Muscle layer of duodenum (tissue), 2 donors: ENCODE data around the gene CACHD1.

Experiments used
- H3K27ac ChIP-seq: one replicate; pipeline ENCODE4 v1.7.0; 2013; ENCODE audit warnings: mild to moderate bottlenecking, low read length
- H3K27me3 ChIP-seq: one replicate; pipeline ENCODE4 v1.7.0; 2013; ENCODE audit warnings: low read depth, mild to moderate bottlenecking, control low read depth, low read length
- H3K36me3 ChIP-seq, 2 donors: one replicate each; pipeline ENCODE4 v1.7.0; 2013; ENCODE audit warnings: low read length in 2 of 2, control low read depth in 1 of 2, mild to moderate bottlenecking in 1 of 2; ENCODE audit not compliant: insufficient read depth in 2 of 2, control insufficient read depth in 1 of 2
- H3K4me1 ChIP-seq, 2 donors: one replicate each; pipeline ENCODE4 v1.7.0; 2013; ENCODE audit warnings: low read length in 2 of 2, mild to moderate bottlenecking in 2 of 2, control low read depth in 1 of 2, moderate library complexity in 1 of 2; ENCODE audit not compliant: insufficient read depth in 2 of 2, control insufficient read depth in 1 of 2
- H3K4me3 ChIP-seq, 2 donors: one replicate each; pipeline ENCODE4 v1.7.0; 2013; ENCODE audit warnings: low read length in 2 of 2, low read depth in 1 of 2, mild to moderate bottlenecking in 1 of 2
- H3K9me3 ChIP-seq, 2 donors: one replicate each; pipeline ENCODE4 v1.7.0; 2013; ENCODE audit warnings: low read length in 2 of 2, control low read depth in 1 of 2, mild to moderate bottlenecking in 1 of 2; ENCODE audit not compliant: control insufficient read depth in 1 of 2
- donor health status: healthy.

The CACHD1 gene

DNA sequence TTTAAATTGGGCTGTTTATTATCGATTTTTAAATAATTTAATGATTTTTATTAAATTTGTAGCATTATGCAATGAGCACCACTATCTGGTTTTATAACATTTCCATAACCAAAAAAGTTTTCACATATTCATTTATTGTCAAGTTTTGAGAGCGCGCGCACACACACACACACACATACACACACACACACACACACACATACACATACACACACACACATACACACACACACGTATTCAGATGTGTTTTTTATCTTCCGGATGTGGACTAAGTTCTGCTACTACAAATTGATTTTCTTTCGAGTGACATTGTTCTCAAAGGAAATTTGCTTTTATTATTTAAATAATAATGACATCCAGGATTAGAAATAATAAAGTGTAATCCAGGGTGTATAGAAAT, 16.3 kb downstream of the CACHD1 start:
- peaks cover 0 to 3% of the 10 kb centered on the region in 2 donors for H3K4me1 ChIP-seq
- H3K4me3 ChIP-seq: no peak overlapping the region
- H3K27me3 ChIP-seq: no peaks in the 10 kb centered on the region
- no peak overlapping the region for H3K27ac ChIP-seq
- no peaks in the 10 kb centered on the region for H3K36me3 ChIP-seq
- H3K9me3 ChIP-seq: no peaks in the 10 kb centered on the region

GRCh38 chr1:64487061-64487460, 17.1 kb downstream of the CACHD1 start:
- Histone ChIP-seq H3K9me3 (no peaks in the 10 kb centered on the region), H3K27ac (no peak overlapping the region), H3K36me3 (no peaks in the 10 kb centered on the region), H3K27me3 (no peaks in the 10 kb centered on the region), H3K4me1 (peaks cover 0 to 3% of the 10 kb centered on the region in 2 donors), H3K4me3 (no peak overlapping the region)

- no peaks in the 10 kb centered on the region for H3K9me3 ChIP-seq
- no peaks in the 10 kb centered on the region for H3K27me3 ChIP-seq
- peaks cover 0 to 3% of the 10 kb centered on the region in 2 donors for H3K4me1 ChIP-seq
- H3K36me3 ChIP-seq: no peaks in the 10 kb centered on the region
- H3K4me3 ChIP-seq: no peak overlapping the region
- H3K27ac ChIP-seq: no peak overlapping the region
Observed at GRCh38 chr1:64488862-64489261, 18.9 kb downstream of the CACHD1 start.

DNA sequence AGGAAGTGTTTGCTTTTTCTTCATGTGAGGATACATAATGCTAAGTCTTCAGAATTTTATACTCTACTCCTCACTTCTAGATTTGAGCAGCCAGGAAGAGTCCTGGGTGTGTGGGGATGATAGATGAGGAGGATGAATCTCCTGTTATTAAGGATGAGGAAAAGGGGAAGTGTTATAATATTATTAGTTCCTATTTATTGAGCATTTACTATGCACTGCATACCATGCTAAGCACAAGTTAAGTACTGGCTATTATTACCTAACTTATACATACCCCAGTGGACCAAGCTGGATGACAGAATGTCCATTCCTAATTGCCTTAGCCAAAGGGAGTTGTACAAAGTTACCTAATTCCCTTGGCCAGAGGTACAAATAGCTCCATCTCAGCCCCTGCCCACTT, 19.8 kb downstream of the CACHD1 start:
- H3K27ac ChIP-seq: no peak overlapping the region

DNA sequence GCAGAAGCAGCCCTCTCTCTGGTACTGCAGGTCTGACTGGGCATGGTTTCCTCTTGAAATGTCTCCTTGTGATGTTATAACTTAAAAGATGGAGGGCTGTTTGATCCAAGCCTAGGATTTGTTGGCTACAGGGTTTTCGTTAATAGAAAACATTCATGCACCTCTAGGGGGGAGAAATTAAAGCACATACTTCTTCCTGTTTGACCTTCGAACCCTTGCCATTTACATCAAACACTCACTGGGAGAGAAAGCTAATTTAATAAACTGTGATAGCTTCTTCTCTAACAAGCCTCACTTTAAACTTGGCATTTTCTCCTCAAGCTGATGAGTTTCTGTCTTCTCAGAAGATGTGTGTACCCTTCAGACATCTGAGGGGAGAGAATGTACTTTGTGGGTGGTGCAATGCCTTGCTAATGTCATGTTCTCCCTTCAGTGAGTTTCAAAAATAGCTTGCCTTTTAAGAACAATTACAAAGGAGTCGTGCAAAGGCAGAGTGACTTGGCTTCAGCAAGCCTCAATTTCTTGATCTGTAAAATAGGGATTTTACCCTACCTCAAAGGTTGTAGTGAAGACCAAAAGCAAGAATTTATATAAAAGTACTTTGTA, 20.4 kb downstream of the CACHD1 start:
- Histone ChIP-seq H3K9me3 (no peaks in the 10 kb centered on the region), H3K4me1 (peaks cover 0 to 3% of the 10 kb centered on the region in 2 donors), H3K27me3 (no peaks in the 10 kb centered on the region), H3K36me3 (no peaks in the 10 kb centered on the region), H3K4me3 (no peak overlapping the region), H3K27ac (no peak overlapping the region)

More for the DNA sequence above, 19.8 kb downstream of the CACHD1 start:
- Histone ChIP-seq H3K4me1 (peaks cover 0 to 3% of the 10 kb centered on the region in 2 donors), H3K36me3 (no peaks in the 10 kb centered on the region), H3K4me3 (no peak overlapping the region), H3K27me3 (no peaks in the 10 kb centered on the region), H3K9me3 (no peaks in the 10 kb centered on the region)

DNA sequence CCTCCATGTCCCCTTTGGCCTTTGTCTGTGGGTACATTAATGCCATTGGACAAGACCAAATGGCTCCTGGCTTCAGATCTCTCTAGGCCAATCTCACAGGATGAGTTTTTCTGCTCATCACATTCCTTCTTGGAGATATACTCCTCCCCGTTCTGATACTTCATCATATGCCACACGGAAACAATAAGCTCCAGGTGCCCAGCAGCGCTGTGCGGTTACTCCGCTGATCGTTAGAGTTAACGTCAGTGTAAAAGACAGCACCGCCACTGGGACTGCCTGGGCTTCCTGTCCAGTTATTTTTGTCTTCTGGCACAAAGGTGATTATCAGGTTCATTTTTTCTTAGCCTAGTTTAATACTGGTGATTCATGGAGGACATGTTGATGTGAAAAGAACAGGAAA, 22.5 kb downstream of the CACHD1 start:
- H3K4me3 ChIP-seq: no peak overlapping the region
- peaks cover 0 to 3% of the 10 kb centered on the region in 2 donors for H3K4me1 ChIP-seq
- H3K36me3 ChIP-seq: no peaks in the 10 kb centered on the region
- no peaks in the 10 kb centered on the region for H3K27me3 ChIP-seq
- H3K9me3 ChIP-seq: no peaks in the 10 kb centered on the region
- no peak overlapping the region for H3K27ac ChIP-seq

GRCh38 chr1:64493831-64494230, 23.9 kb downstream of the CACHD1 start:
- peaks cover 0 to 3% of the 10 kb centered on the region in 2 donors for H3K4me1 ChIP-seq
- no peak overlapping the region for H3K4me3 ChIP-seq
- H3K27ac ChIP-seq: no peak overlapping the region
- no peaks in the 10 kb centered on the region for H3K36me3 ChIP-seq
- H3K9me3 ChIP-seq: no peaks in the 10 kb centered on the region
- H3K27me3 ChIP-seq: no peaks in the 10 kb centered on the region

DNA sequence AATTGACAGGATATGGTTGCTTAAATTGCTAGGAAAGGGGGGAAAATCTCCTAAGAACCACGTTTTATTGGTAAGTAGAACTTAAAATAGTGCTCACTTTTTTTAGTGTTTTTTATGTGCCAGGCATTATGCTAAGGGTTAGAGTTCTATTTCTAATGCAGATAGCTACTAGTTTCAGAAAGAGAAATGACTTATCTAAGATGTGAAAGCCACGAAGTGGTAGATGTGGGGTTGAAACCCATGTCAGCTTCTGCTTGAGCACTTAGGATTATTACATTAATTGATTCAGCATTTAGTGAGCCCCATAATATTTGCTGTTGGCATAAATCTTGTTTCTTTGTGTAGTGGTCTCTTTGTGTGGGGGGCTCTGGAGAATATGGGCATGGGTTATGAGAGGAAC, 24.7 kb downstream of the CACHD1 start:
- peaks cover 0 to 3% of the 10 kb centered on the region in 2 donors for H3K4me1 ChIP-seq
- no peak overlapping the region for H3K4me3 ChIP-seq
- H3K27ac ChIP-seq: no peak overlapping the region
- H3K9me3 ChIP-seq: no peaks in the 10 kb centered on the region
- H3K36me3 ChIP-seq: no peaks in the 10 kb centered on the region
- no peaks in the 10 kb centered on the region for H3K27me3 ChIP-seq

DNA sequence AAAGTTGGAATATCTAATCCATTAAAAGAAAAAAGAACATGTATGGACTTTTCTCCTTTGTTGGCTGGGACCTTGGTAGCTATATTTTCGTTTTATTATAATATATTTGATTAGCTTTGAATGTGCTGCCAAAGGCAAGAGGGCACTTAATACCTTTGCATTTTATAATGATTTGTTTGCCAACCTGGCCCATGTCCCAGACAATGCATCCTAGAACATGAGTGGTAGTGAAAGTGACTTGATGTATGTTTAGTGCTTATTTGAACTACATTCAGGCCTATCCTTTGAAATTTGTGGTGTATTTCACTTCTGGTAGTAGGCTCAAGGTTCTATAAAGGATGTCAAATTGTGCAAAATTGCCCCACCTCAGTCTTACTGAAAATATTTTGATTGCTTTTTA, 25.9 kb downstream of the CACHD1 start:
- H3K4me1 ChIP-seq: no peaks in the 10 kb centered on the region
- H3K9me3 ChIP-seq: no peaks in the 10 kb centered on the region
- no peaks in the 10 kb centered on the region for H3K36me3 ChIP-seq
- no peaks in the 10 kb centered on the region for H3K27me3 ChIP-seq
- no peak overlapping the region for H3K27ac ChIP-seq
- no peak overlapping the region for H3K4me3 ChIP-seq

GRCh38 chr1:64496606-64497005, 26.7 kb downstream of the CACHD1 start:
- no peaks in the 10 kb centered on the region for H3K9me3 ChIP-seq
- H3K4me1 ChIP-seq: no peaks in the 10 kb centered on the region
- H3K36me3 ChIP-seq: no peaks in the 10 kb centered on the region
- H3K4me3 ChIP-seq: no peak overlapping the region
- no peaks in the 10 kb centered on the region for H3K27me3 ChIP-seq
- H3K27ac ChIP-seq: no peak overlapping the region

GRCh38 chr1:64497088-64497883, 27.4 kb downstream of the CACHD1 start:
- Histone ChIP-seq H3K4me3 (no peak overlapping the region), H3K27ac (no peak overlapping the region), H3K36me3 (no peaks in the 10 kb centered on the region), H3K9me3 (no peaks in the 10 kb centered on the region), H3K4me1 (no peaks in the 10 kb centered on the region), H3K27me3 (no peaks in the 10 kb centered on the region)
